EL (cell line): Measurements from ENCODE around the gene FGFR3.

Experiments
- DNase-seq: peaks from one replicate; pipeline ENCODE4 v3.0.0-alpha.2; 2016

FGFR3 gene

DNA sequence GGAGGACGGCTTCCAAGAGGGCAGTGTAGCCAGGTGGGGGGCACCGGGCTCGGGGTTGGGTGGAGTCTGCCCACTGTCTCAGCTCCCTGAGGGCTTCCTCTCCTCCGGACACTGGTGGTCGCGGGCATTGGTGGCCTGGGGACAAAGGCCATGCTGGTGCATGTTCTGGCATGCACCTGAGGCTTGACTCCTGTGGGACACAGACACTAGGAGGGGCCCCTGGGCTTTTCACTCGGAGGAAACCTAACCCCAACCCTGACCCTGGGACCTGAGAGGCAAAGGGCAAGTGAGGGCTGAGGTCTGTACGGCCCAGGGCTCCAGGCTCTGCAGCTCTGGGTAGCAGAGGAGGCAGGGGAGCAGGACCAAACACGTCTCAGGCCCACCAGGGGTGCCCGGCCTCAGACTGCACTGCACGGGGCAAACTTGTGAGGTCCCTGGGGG is 22.3 kb upstream of the FGFR3 start:
- no peak for DNase-seq

DNA sequence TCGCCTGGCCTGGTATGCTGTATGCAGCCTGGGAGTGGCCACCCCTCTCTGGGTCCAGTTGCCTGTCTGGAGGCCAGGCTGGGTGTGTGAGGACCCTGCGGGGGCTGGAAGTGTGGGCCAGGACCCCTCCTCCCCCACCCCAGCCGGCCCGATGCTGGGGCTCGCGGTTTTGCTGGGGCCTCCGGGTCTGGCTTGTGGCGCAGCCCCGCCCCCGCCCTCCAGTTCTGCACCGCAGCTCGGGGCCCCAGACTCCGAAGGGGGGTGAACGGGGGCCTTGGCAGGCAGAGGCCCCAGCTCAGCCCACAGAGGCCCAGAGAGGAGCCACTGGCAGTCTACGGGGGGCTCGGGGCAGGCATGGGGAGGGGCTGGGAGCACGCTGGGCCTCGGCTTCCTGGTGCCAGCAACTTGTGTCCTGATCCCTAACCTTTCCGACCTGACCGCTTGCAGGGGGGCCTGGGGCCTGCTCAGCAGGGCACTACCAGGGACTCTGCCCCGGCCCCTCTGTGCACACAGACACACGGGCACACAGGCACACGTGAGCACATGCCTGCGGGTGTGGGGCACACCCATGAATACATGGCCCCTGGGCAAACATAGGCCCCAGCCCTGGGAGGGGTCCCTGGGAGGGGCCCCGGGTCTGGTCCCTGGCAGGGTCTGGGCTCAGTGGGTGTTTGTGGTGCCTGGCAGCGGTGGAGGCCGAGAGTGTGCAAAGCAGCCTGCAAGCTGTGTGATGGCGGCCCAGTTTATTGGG is 21.4 kb upstream of the FGFR3 start:
- no peak for DNase-seq

- no peak for DNase-seq
Observed at GRCh38 chr4:1772853-1773538, 20.1 kb upstream of the FGFR3 start.

DNA sequence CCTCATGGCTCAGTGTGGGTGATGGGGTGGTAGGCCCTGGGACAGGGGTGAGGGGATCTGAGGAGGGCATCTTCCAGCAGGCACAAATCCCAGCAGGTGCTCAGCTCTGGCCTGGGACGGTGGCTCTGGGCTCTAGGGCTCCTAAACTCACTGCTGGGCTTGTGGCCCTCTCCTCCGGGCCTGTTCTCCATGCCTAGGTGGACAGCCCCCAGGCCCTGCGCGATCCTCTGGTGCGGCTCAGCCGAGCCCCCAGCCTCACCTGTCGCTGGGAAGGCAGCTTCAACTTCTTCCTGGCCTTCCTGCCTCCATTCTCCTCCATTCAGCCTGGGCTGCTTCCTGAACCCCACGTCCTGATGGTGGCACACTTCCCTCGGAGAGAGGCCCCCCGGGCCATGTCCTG is 19.3 kb upstream of the FGFR3 start:
- no peak for DNase-seq

GRCh38 chr4:1775731-1776500 is 17.2 kb upstream of the FGFR3 start:
- peak; percentile 55 for DNase-seq

GRCh38 chr4:1776521-1777161 is 16.5 kb upstream of the FGFR3 start:
- no peak for DNase-seq

DNA sequence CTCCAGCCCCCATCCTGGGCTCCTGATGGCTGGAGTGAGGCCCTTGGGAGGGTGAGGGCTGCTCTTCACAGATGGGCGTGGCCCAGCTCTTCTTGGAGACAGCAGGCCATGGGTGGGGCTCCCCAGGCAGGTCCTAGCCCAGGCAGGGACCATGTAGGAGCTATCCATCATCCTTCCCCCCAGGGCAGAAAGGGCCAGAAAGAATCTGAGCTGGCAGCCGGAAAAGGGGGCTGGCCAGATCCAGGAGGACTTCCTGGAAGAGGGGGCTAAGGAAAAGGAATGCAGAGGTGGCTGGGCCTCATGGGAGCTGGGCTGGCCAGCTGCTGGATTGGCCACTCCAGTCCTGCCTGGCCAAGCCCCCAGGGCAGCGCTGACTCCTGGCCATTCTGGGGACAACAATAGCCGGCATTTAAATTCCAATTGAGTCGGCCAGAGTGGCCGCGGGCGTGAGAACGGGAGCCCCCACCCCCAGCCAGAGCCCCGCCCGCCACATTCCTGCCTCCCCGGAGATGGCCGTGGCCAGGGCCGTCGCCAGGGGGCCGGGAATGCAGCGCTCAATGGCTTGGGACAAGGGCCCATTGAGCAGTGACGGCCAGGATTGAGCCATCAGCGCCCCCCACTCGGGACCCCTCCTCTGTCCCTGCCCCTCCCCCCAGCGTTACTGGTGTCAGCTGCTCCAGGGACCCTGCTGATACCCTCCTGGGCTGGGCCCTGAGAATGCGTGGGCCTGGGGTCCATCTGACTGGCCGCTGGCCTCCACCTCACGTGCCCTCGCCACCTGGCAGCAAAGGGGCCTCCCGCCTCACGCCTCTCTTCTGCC is 15.1 kb upstream of the FGFR3 start:
- DNase-seq, result peak; percentile 82

DNA sequence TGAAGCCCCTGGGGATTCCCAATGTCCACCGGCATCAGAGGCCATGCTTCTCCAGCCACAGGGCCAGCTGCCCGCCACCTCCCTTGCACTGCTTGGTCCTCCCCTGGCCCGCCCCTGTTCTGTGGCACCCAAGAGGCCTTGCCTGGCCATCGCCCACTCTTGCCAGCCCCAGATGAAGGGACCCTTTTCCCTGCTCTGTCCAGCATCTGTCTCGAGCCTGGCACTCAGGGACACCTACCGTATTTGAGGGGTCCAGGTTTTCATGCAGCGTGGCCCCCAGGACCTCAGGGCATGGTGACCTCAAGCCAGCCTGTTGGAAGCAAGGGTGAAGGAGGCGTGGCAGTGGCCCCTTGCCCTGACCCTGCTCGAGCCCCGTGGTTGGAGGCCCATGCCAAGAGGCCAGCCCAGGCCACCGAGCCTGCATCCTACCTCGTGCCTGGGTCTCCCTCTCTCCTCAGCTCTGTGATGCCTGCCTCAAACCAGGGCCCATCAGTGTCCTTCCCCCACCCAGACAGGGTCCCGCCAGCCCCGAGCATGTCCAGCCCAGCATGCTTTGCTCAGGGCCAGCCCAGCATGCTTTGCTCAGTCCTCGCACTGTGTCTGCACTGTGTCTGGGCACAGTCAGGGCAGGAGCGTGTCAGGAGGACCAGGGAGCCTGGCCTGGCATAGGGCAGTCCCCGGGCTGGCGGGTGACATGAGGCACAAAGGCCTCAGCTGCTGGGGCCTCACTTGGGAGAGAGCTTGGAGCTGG is 14.3 kb upstream of the FGFR3 start:
- DNase-seq, result no peak

- DNase-seq, result no peak
Observed at GRCh38 chr4:1779588-1780382, 13.3 kb upstream of the FGFR3 start.

- no peak for DNase-seq
Observed at GRCh38 chr4:1780435-1780834, 12.7 kb upstream of the FGFR3 start.

- no peak for DNase-seq
Observed at GRCh38 chr4:1783015-1783414, 10.1 kb upstream of the FGFR3 start.

DNA sequence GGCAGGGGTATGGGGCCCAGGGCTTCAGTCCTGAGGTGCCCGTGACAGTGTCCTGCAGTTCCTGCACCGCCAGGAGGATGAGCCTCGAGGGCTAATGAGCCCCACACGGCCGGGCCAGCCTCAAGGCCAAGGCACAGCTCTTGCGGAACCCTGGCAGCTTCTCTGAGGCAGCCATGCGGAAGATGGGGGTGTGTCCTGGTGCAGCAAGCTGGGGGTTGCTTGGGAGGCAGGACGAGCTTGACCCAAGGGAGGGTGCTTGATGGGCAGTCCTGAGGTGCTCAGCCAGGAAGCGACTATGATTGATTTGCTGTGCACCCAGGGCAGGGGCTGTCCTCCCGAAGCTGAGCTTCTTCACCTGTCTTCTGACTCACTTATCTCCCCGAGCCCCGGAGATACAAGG is 9.1 kb upstream of the FGFR3 start:
- DNase-seq, result no peak

DNA sequence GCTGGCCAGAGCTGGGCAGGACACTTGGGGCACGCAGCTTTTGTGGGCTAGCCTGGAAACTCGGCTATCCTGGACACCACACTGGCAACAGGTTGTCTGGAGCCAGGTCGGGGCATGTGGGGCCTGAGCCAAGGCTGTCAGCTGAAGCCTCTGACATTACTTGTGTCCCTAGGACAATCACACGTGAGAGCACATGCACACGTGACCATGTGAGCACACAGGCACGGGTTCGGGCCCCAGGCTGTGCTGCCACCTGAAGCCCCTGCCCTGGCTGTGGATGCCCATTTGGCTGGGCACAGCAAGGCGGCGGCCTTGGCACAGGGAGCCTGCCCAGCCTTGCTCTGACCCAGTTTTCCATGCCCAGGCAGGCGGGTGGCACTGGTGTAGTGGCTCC is 8.7 kb upstream of the FGFR3 start:
- no peak for DNase-seq

- DNase-seq, result no peak
Observed at GRCh38 chr4:1784789-1785591, 8.1 kb upstream of the FGFR3 start.

DNA sequence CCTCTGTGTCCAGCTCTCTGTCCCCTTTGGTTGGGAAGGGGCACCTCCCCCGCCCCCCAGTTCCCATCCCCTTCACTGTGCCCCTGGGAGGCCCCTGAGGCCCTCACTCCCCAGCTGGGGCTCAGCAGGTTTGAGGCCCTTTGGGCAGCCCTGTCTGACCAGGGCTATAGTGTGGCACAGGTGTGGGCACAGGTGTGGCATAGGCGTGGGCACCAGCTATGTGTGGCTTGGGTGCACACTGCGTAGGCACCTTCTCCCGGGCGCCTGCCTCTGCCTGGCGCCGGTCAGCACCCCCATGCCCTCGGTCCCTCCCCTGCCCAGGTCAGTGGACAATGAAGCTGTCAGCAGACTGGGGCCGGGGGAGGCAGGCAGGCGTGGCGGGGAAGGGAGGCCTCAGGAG is 7.5 kb upstream of the FGFR3 start:
- no peak for DNase-seq

- no peak for DNase-seq
Observed at GRCh38 chr4:1786544-1787362, 6.3 kb upstream of the FGFR3 start.

- DNase-seq, result no peak
Observed at GRCh38 chr4:1787411-1788077, 5.5 kb upstream of the FGFR3 start.

- no peak for DNase-seq
Observed at GRCh38 chr4:1788254-1788973, 4.7 kb upstream of the FGFR3 start.
